Ectodermal cell (in vitro differentiated cells): ENCODE data around the gene IMPDH1.

Source experiments
- H3K27ac ChIP-seq: 2 replicates; pipeline ENCODE4 v1.7.0; 2013; ENCODE audit warnings: mild to moderate bottlenecking, low read depth, low read length; ENCODE audit not compliant: insufficient read depth, poor library complexity, severe bottlenecking
- H3K27me3 ChIP-seq: 2 replicates; pipeline ENCODE4 v1.7.0; 2013; ENCODE audit warnings: mild to moderate bottlenecking, low read length; ENCODE audit not compliant: insufficient read depth, control insufficient read depth, poor library complexity, severe bottlenecking
- H3K36me3 ChIP-seq: one replicate; pipeline ENCODE4 v1.7.0; 2013; ENCODE audit warnings: low read length; ENCODE audit not compliant: control insufficient read depth, insufficient read depth
- H3K4me1 ChIP-seq: one replicate; pipeline ENCODE4 v1.7.0; 2013; ENCODE audit warnings: low read length; ENCODE audit not compliant: control insufficient read depth, insufficient read depth
- H3K4me3 ChIP-seq: 2 replicates; pipeline ENCODE4 v1.7.0; 2013; ENCODE audit warnings: low read depth, low read length, control low read depth; ENCODE audit not compliant: insufficient read depth
- H3K9me3 ChIP-seq: 2 replicates; pipeline ENCODE4 v1.7.0; 2013; ENCODE audit warnings: mild to moderate bottlenecking, low read length, moderate library complexity; ENCODE audit not compliant: control insufficient read depth
- WGBS, 2 experiments: methylation state at CpG; one replicate each; pipeline ENCODE4 v1.1.7; 2013; ENCODE audit warnings: missing lambda C conversion rate in 2 of 2; 5-methylcytosine and 5-hydroxymethylcytosine counted together

The IMPDH1 gene

GRCh38 chr7:128351296-128352152 is 58.3 kb downstream of the IMPDH1 start:
- H3K4me1 ChIP-seq = peaks cover 6% of the 10 kb centered on the region
- no peak overlapping the region for H3K27ac ChIP-seq
- 48 to 50% methylated on average over 97 of the region's 97 CpGs for WGBS, 2 experiments
- H3K9me3 ChIP-seq = no peaks in the 10 kb centered on the region
- H3K36me3 ChIP-seq = no peaks in the 10 kb centered on the region
- peaks cover 66% of the 10 kb centered on the region for H3K27me3 ChIP-seq
- no peak overlapping the region for H3K4me3 ChIP-seq

GRCh38 chr7:128350708-128351295 is 59.0 kb downstream of the IMPDH1 start:
- H3K4me1 ChIP-seq = peaks cover 6% of the 10 kb centered on the region
- H3K27ac ChIP-seq = no peak overlapping the region
- H3K36me3 ChIP-seq = no peaks in the 10 kb centered on the region
- 88 to 89% methylated on average over 35 of the region's 35 CpGs for WGBS, 2 experiments
- no peak overlapping the region for H3K4me3 ChIP-seq
- peaks cover 66% of the 10 kb centered on the region for H3K27me3 ChIP-seq
- no peaks in the 10 kb centered on the region for H3K9me3 ChIP-seq

GRCh38 chr7:128349466-128349825 is 60.3 kb downstream of the IMPDH1 start:
- H3K27me3 ChIP-seq = peaks cover 66% of the 10 kb centered on the region
- no peaks in the 10 kb centered on the region for H3K9me3 ChIP-seq
- no peak overlapping the region for H3K27ac ChIP-seq
- 57 to 61% methylated on average over 4 of the region's 4 CpGs for WGBS, 2 experiments
- no peaks in the 10 kb centered on the region for H3K36me3 ChIP-seq
- peaks cover 6% of the 10 kb centered on the region for H3K4me1 ChIP-seq
- H3K4me3 ChIP-seq = no peak overlapping the region

- WGBS, 2 experiments = 18 to 24% methylated on average over 2 of the region's 2 CpGs
- peaks cover under 1% of the 10 kb centered on the region for H3K4me1 ChIP-seq
- peaks cover 49% of the 10 kb centered on the region for H3K27me3 ChIP-seq
- H3K4me3 ChIP-seq = no peak overlapping the region
- no peaks in the 10 kb centered on the region for H3K36me3 ChIP-seq
- H3K9me3 ChIP-seq = no peaks in the 10 kb centered on the region
- H3K27ac ChIP-seq = no peak overlapping the region
These were observed 62.1 kb downstream of the IMPDH1 start for GRCh38 chr7:128347647-128348097.

GRCh38 chr7:128344431-128344774 is 65.4 kb downstream of the IMPDH1 start:
- no peaks in the 10 kb centered on the region for H3K36me3 ChIP-seq
- H3K27ac ChIP-seq = no peak overlapping the region
- WGBS, 2 experiments = 90 to 95% methylated on average over 5 of the region's 5 CpGs
- no peak overlapping the region for H3K4me3 ChIP-seq
- H3K9me3 ChIP-seq = no peaks in the 10 kb centered on the region
- peaks cover 16% of the 10 kb centered on the region for H3K27me3 ChIP-seq
- H3K4me1 ChIP-seq = no peaks in the 10 kb centered on the region

GRCh38 chr7:128343554-128344430 is 66.0 kb downstream of the IMPDH1 start, which contains the start of gene RBM28:
TSS of gene RBM28 (minus strand) at chr7:128343908. CDS start at chr7:128343793, 115 bp downstream.
- Histone ChIP-seq H3K4me1 (no peaks in the 10 kb centered on the region), H3K27ac (peak within 1 kb of the TSS; percentile 68), H3K4me3 (peak within 1 kb of the TSS; percentile 82), H3K36me3 (no peaks in the 10 kb centered on the region), H3K27me3 (peaks cover 10% of the 10 kb centered on the region), H3K9me3 (no peaks in the 10 kb centered on the region)
- WGBS, 2 experiments = 14% methylated on average over 45 to 49 of the region's 49 CpGs
